AG04449 (cell line): ENCODE data around the gene POU2F1.

Experiments used
- CTCF ChIA-PET: fragments of 350-600 bp; formaldehyde crosslinking; extraction: SDS; loops from one replicate; lab custom pipeline; 2021; ENCODE audit warnings: antibody characterized with exemption; lab: Yijun Ruan, JAX
- POLR2A ChIA-PET: fragments of 400-600, 350-600 bp; formaldehyde crosslinking; extraction: SDS; loops from one replicate; lab custom pipeline; 2020; ENCODE audit warnings: antibody characterized with exemption, inconsistent platforms; lab: Yijun Ruan, JAX
- DNase-seq: peaks from one replicate; pipeline ENCODE4 v3.0.0-alpha.2; 2010; ENCODE audit warnings: low read depth, low spot score
- H3K4me3 ChIP-seq: 2 replicates; pipeline ENCODE4 v1.5.1; 2011; ENCODE audit warnings: low read depth, mild to moderate bottlenecking, control low read depth, low read length
- CTCF ChIP-seq: IDR thresholded peaks from one replicate; pipeline ENCODE4 v1.5.1; 2011; ENCODE audit warnings: mild to moderate bottlenecking, moderate library complexity, low read length, control low read depth, inconsistent platforms; ENCODE audit not compliant: insufficient read depth; ENCODE audit errors: missing control alignments

POU2F1 gene

GRCh38 chr1:167276969-167277368 is 56.3 kb downstream of the POU2F1 start:
- no peak for TF ChIP-seq CTCF
- CTCF ChIA-PET: interaction anchor here (0.6 to 2.5 kb wide), 2 partner anchors 8 to 171 kb away, joined by 3 to 15 read pairs; no protein-coding TSS in a partner anchor
- H3K4me3 ChIP-seq: no peak overlapping the region
- POLR2A ChIA-PET: no interaction called here
- DNase-seq: no peak

GRCh38 chr1:167278497-167278896 is 57.8 kb downstream of the POU2F1 start:
- CTCF ChIA-PET: interaction anchor here (1.0 to 2.5 kb wide), 2 partner anchors 10 to 11 kb away, joined by 4 to 15 read pairs; no protein-coding TSS in a partner anchor

GRCh38 chr1:167280912-167281311 is 60.2 kb downstream of the POU2F1 start:
- no peak for TF ChIP-seq CTCF
- H3K4me3 ChIP-seq: no peak overlapping the region
- no peak for DNase-seq
- ChIA-PET POLR2A (no interaction called here), CTCF (interaction anchor here (1.4 to 4.1 kb wide), 2 partner anchors 9 to 13 kb away, joined by 3 to 20 read pairs; no protein-coding TSS in a partner anchor)

More at GRCh38 chr1:167278497-167278896, 57.8 kb downstream of the POU2F1 start:
- POLR2A ChIA-PET: no interaction called here
- TF ChIP-seq CTCF: no peak
- no peak overlapping the region for H3K4me3 ChIP-seq
- DNase-seq: no peak

- POLR2A ChIA-PET: no interaction called here
- CTCF ChIA-PET: interaction anchor here (1.1 to 2.0 kb wide), 2 partner anchors 20 to 252 kb away, joined by 5 to 6 read pairs; no protein-coding TSS in a partner anchor
These were observed 67.8 kb downstream of the POU2F1 start for GRCh38 chr1:167288390-167289074.

GRCh38 chr1:167289075-167289442 is 68.4 kb downstream of the POU2F1 start:
- ChIA-PET POLR2A (no interaction called here), CTCF (no interaction called here)
- no peak for DNase-seq
- H3K4me3 ChIP-seq: no peak overlapping the region
- TF ChIP-seq CTCF: no peak

More at GRCh38 chr1:167288390-167289074, 67.8 kb downstream of the POU2F1 start:
- DNase-seq: no peak
- H3K4me3 ChIP-seq: no peak overlapping the region
- TF ChIP-seq CTCF: no peak

- ChIA-PET CTCF (interaction anchor here (0.9 kb wide), 1 partner anchor 10 kb away, joined by 3 read pairs; no protein-coding TSS in a partner anchor), POLR2A (no interaction called here)
- no peak overlapping the region for H3K4me3 ChIP-seq
- no peak for TF ChIP-seq CTCF
- no peak for DNase-seq
These were observed 69.3 kb downstream of the POU2F1 start for GRCh38 chr1:167289966-167290365.
